Measurements from ENCODE around the gene PRUNE2. TPM values are rescaled to one million over a fixed set of nuclear protein-coding genes. Genes with fewer than 3 reads are reported as not detected.

Gene PRUNE2
- total and polyA plus RNA-seq, 2 of the 8 experiments (the other 6 are each of a cell fraction or from before 2014, with no cell fraction given) = 5.5 to 13.3 TPM

DNA sequence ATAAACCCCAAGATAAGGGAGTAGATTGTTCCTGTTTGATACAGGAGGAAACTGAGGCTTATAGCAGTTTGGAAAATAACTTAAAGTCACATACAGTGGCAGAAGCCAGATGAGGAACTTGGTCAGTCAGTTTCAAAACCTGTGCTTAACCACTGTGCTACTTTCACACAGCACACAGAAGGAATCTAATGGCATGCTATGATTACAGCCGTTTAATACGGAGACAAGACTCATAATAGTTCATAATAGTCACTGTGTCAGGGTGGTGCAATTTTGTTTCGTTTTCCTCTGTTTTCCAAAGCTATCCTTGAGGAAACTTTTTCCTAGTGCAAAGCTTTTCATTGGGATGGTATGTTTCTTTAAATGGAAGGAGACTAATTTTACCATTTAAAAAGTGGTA, 334.6 kb downstream of the PRUNE2 start (continued):
- TF ChIP-seq KDM4A (IDR thresholded peaks at IDR 0.05; ENCODE audit: low read depth, low read length, severe bottlenecking) = no peak
- TF ChIP-seq EZH2 (IDR thresholded peaks at IDR 0.05; ENCODE audit: low read depth, low read length, severe bottlenecking) = no peak
- TF ChIP-seq YY1 (IDR thresholded peaks at IDR 0.05; ENCODE audit: low read depth, low read length) = no peak
- TF ChIP-seq FOSL1 (IDR thresholded peaks at IDR 0.05; ENCODE audit: insufficient read depth, low read depth, low read length) = no peak
- TF ChIP-seq RXRA (IDR thresholded peaks at IDR 0.05; ENCODE audit: insufficient read depth, low read depth, low read length) = no peak
- TF ChIP-seq GABPA (IDR thresholded peaks at IDR 0.05; ENCODE audit: borderline replicate concordance, insufficient read depth, low read length) = no peak
- TF ChIP-seq POLR2A (IDR thresholded peaks at IDR 0.05; ENCODE audit: control extremely low read depth in 1 of 2, low read depth in 2 of 2, low read length in 2 of 2) = no peak

Measured in H1 (cell line).